Measurements from ENCODE around the gene RALGAPB.
"Not testable (repeated sequence)": the region's sequence is repeated elsewhere in the genome, so short reads cannot be mapped to it uniquely, and the experiment has no call there.

RALGAPB gene

DNA sequence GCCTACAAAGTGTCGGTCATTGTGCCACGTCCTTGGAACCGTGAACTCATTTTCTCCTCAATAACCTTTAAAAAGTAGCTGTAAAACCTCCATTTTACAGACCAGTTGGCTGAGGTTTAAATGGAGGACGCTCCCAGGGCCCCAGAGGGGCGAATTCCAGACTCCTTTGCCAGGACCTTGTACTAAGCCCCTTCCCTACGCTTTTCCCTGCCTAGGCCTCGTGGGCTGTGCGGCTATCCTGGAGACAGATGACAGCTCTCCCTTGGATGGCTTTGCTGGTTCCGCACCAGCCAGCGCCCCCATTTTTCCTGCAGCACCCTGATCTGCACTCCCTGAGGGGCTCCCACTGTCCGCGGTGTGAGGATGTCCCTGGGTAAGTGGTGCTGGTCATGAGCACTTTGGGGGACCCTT lies 25.4 kb upstream of the RALGAPB start:
- no peak for DNase-seq

DNA sequence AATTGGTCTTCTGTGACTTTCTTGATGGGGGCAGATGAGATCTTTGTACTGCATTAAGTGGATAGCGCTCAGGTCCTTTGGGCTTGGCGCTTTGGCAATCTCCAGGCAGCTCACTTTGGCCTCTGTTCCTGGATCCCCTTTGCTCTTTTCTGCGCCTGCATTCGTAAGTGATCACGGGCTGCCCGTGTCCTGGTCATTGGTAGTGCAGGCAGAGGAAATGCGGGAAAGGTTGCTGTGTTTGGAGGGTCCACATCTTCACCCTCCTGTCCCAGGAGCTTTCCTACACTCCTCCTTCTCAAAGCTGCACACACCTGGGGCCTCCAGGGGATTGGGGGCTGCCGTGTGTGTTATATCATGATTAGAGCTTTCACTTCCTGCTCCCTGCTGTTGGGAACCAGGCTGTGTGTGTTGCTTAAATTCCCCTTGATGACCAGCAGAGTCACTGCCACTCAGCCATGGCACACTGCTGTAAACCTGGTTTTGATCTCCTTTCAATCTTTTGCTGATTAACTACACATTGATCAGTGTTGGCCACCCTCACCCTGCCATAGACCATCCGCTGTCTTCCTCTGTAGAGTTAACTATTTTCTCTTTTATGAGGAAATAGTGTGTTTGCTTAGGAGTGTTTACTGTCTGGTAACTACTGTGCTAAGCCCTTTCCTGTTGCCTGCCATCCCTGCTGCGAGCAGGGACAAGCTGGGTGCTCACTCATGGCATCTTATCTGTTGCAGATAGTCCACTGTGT lies 24.5 kb upstream of the RALGAPB start:
- no peak for DNase-seq

GRCh38 chr20:38449046-38449445 lies 23.6 kb upstream of the RALGAPB start:
- no peak for DNase-seq

GRCh38 chr20:38450412-38450975 lies 22.1 kb upstream of the RALGAPB start:
- peak; percentile 52 for DNase-seq

GRCh38 chr20:38452880-38453624 lies 19.6 kb upstream of the RALGAPB start:
- DNase-seq = peak; percentile 44

- DNase-seq = no peak
These were observed 18.7 kb upstream of the RALGAPB start for GRCh38 chr20:38453941-38454340.

DNA sequence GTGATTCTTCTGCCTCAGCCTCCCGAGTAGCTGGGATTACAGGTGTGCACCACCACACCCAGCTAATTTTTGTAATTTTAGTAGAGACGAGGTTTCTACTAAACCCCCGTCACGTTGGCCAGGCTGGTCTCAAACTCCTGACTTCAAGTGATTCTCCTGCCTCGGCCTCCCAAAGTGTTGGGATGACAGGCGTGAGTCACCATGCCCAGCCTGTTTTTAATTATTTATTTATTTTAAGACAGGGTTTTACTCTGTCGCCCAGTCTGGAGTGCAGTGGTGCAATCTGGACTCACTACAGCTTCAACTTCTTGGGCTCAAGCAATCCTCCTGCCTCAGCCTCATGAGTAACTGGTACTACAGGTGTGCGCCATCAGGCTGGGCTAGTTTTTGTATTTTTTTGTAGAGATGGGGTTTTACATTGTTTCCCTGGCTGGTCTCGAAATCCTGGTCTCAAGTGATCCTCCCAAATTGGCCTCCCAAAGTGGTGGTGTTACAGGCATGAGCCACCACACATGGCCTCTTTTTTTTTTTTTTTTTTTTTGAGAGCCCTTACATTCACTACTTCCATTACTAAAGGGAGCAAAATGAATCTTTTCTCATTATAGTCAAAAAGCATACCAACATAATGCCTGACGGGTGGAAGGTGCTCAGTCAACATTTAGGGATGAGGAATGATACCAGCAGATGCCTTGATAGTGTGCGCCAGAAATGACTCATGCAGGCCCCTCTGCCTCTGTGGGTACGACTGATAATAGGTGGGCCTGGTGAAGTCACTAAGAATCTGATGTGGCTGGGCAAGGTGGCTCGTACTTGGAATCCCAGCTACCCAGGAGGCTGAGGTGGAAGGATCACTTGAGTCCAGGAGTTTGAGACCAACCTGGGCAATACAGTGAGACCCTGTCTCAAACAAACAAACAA lies 17.8 kb upstream of the RALGAPB start:
- DNase-seq = no peak

DNA sequence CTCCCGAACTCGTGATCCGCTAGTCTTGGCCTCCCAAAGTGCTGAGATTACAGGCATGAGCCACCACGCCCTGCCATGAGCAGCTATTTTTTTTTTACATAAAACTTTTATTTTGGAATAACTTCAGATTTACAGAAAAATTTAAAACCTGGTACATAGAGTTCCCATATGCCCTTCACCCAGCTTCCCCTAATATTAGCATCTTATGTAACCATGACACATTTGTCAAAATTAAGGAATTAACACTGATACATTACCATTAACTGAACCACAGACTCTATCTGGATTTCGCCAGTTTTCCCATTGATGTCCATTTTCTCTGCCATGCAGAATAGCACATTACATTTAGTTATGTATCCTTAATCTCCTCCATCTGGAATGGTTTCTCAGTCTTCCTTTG lies 14.3 kb upstream of the RALGAPB start:
- DNase-seq = no peak

GRCh38 chr20:38460040-38460623 lies 12.5 kb upstream of the RALGAPB start:
- peak; percentile 68 for DNase-seq

DNA sequence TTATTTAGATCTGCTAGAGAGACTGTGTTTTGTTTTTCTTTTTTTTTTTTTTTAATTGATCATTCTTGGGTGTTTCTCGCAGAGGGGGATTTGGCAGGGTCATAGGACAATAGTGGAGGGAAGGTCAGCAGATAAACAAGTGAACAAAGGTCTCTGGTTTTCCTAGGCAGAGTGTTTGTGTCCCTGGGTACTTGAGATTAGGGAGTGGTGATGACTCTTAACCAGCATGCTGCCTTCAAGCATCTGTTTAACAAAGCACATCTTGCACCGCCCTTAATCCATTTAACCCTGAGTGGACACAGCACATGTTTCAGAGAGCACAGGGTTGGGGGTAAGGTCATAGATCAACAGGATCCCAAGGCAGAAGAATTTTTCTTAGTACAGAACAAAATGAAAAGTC lies 12.0 kb upstream of the RALGAPB start:
- not testable (repeated sequence) for DNase-seq

- DNase-seq = not testable (repeated sequence)
These were observed 11.5 kb upstream of the RALGAPB start for GRCh38 chr20:38461167-38461566.

DNA sequence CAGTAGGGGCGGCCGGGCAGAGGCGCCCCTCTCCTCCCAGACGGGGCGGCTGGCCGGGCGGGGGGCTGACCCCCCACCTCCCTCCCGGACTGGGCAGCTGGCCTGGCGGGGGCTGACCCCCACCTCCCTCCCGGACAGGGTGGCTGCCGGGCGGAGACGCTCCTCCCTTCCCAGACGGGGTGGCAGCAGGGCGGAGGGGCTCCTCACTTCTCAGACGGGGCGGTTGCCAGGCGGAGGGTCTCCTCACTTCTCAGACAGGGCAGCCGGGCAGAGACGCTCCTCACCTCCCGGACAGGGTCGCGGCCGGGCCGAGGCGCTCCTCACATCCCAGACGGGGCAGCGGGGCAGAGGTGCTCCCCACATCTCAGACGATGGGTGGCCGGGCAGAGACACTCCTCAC lies 11.1 kb upstream of the RALGAPB start:
- not testable (repeated sequence) for DNase-seq

- no peak for DNase-seq
These were observed 6.5 kb upstream of the RALGAPB start for GRCh38 chr20:38466171-38466570.

DNA sequence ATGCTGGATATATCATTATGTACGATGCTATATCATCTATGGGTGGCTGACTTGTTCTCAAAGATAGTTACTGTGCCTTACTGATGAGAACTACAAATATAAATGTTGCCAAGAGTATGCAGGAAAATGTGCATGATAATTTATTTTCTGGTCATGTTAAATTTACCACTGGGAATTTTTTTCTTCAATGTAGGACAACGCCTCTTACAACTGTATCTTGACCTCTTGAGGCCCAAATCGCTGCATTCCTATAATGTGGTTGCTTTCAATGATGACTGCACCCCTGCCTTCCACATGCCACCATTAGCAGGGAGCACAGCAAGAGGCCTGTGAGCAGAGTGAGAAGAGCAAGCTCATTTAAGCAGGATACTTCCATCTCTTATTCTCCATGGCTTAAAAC lies 5.7 kb upstream of the RALGAPB start:
- DNase-seq = no peak

- DNase-seq = no peak
These were observed 1.4 kb upstream of the RALGAPB start for GRCh38 chr20:38471245-38471644.

DNA sequence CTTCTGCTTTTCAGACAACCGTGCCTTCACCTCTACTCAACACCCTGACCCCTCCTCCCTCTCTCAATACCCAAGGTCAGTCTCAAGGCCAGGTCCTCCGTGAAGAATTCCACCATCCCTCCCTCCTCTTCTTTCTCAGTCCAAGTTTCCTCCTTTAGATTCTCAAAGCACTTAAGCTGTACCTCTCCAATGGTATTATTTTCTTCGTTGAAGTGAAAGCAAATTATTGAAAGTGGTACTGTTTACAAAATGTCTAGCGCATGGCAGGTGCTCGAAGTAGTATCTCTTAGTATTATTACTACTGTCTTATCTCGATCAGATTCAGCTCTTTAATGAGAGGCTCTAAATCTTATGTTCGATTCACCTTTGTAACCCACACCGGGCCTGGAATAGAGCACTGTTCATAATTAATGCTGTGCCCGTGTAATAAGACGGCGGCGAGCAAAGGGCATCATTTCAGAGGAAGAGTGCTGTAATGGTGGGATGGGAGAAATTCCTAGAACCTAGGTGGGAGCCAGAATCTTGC lies 593 bp upstream of the RALGAPB start:
- DNase-seq = no peak

GRCh38 chr20:38473367-38473795 lies 738 bp downstream of the RALGAPB start:
- peak; percentile 16 for DNase-seq

DNA sequence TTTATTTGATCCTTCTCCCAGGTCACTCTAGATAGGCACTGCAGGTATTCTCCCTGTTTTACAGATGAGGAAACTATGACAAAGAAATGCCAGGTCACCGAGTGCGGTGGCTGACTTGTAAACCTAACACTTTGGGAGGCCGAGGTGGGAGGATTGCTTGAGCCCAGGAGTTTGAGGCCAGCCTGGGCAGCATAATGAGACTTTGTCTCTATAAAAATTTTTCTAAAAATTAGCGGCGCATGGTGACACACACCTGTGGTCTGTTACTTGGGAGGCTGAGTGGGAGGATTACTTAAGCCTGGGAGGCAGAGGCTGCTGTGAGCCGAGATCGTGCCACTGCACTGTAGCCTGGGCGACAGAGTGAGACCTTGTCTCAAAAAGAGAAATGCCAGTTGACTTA lies 5.1 kb downstream of the RALGAPB start:
- DNase-seq = no peak

- no peak for DNase-seq
These were observed 7.0 kb downstream of the RALGAPB start for GRCh38 chr20:38479596-38479995.

DNA sequence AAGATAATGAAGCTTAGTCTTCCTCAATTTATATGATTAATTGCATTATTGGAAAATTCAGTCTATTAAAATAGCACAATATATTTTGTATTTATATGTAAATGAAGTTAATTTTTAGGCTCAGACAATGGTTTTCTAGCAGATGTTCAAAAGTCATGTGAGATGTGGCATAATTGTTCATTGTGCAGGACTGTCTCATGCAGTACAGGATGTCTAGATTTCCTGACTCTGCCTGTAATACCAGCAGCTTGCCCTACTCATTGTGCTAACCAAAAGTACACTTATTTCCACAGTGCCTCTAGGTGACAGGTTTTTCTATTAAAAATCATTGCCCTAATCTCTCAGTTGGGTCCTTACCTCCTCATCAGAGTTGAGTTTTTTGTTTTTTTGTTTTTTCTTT lies 12.4 kb downstream of the RALGAPB start:
- no peak for DNase-seq

GRCh38 chr20:38489181-38489580 lies 16.5 kb downstream of the RALGAPB start:
- no peak for DNase-seq
